ENCODE data around the gene RNF182. TPM values are rescaled to one million over a fixed set of nuclear protein-coding genes. Genes with fewer than 3 reads are reported as not detected.
"Not testable (repeated sequence)": the region's sequence is repeated elsewhere in the genome, so short reads cannot be mapped to it uniquely, and the experiment has no call there.

RNF182 gene
- total and polyA plus RNA-seq, 9 of the 15 experiments (the other 6 are each of a cell fraction or from before 2014, with no cell fraction given), result 12.8 to 22.8 (median 17.5) TPM

GRCh38 chr6:14018559-14018958, 93.8 kb downstream of the RNF182 start:
- H3K27ac ChIP-seq (ENCODE audit: extremely low read depth, low read depth, low read length); H3K9me3 ChIP-seq (replicated peaks; ENCODE audit: control insufficient read depth, insufficient read depth, low read depth, low read length); CTCF ChIA-PET (ENCODE audit: low intra/inter-chr PET ratio); H3K36me3 ChIP-seq (ENCODE audit: control insufficient read depth, insufficient read depth, low read length); H3K27me3 ChIP-seq (ENCODE audit: control insufficient read depth in 2 of 2, insufficient read depth in 2 of 2, low read length in 2 of 2); BruUV-seq (replicated peaks); H3K4me3 ChIP-seq; ATAC-seq; in situ Hi-C loops (cut with MboI); H4K20me1 ChIP-seq (replicated peaks; ENCODE audit: control insufficient read depth, insufficient read depth, low read length); DNase-seq (ENCODE audit: extremely low read depth in 1 of 4, low spot score in 3 of 4); H3K4me2 ChIP-seq (ENCODE audit: insufficient read depth, low read length); H3K9me1 ChIP-seq (ENCODE audit: control insufficient read depth, insufficient read depth, low read length); FAIRE-seq; H2AFZ ChIP-seq (ENCODE audit: low read depth, low read length); H3K9ac ChIP-seq (ENCODE audit: insufficient read depth in 1 of 2, low read depth in 2 of 2, low read length in 2 of 2); intact Hi-C loops (cut with micrococcal nuclease); H3K79me2 ChIP-seq (ENCODE audit: control insufficient read depth, insufficient read depth, low read length): not testable (repeated sequence)
- H3K4me1 ChIP-seq (replicated peaks in 1 of 2; ENCODE audit: control insufficient read depth in 2 of 2, insufficient read depth in 2 of 2, low read length in 2 of 2), result peaks cover 0 to 12% of the 10 kb centered on the region in 2 experiments; a peak in 3 of 5 replicates
- peak; percentile 59 for TF ChIP-seq NFYB (IDR thresholded peaks at IDR 0.05; ENCODE audit: extremely low read depth, insufficient read length)
- TF ChIP-seq CBX3 (IDR thresholded peaks at IDR 0.05; ENCODE audit: borderline replicate concordance in 1 of 2, low read length in 2 of 2), result 0 out of 3 replicates have a peak, but pooled peaks of 1 of the 2 experiments have one; percentile 14
- 0 out of 2 replicates have a peak, but pooled peaks have one; percentile 43 for TF ChIP-seq CHAMP1 (IDR thresholded peaks at IDR 0.05)
- POLR2A ChIA-PET, result interaction anchor here (0.7 to 1.1 kb wide), 3 partner anchors 8 to 25 kb away, joined by 3 read pairs; no protein-coding TSS in a partner anchor
- WGBS (ENCODE audit: insufficient coverage, low coverage, missing lambda C conversion rate), result 77% methylated on average over 4 of the region's 6 CpGs
